Astrocyte of the cerebellum (primary cell): ENCODE data around the gene STXBP3.
"Not testable (repeated sequence)": the region's sequence is repeated elsewhere in the genome, so short reads cannot be mapped to it uniquely, and the experiment has no call there.

Source experiments
- DNase-seq: peaks from one replicate; pipeline ENCODE4 v3.0.0-alpha.2; 2011; ENCODE audit warnings: low read depth
- H3K4me3 ChIP-seq: 2 replicates; pipeline ENCODE4 v1.5.1; 2011; ENCODE audit warnings: mild to moderate bottlenecking, low read depth, low read length, moderate library complexity
- in situ Hi-C: cut with HindIII; loops from 2 replicates; pipeline ENCODE4 v1.10.0; 2017; ENCODE audit warnings: low sequenced_read_pairs
- TF ChIP-seq, protein P1 (sequence below): IDR thresholded peaks from 2 replicates; pipeline ENCODE4 v1.5.1; 2012; ENCODE audit warnings: low read length, low read depth, moderate library complexity, mild to moderate bottlenecking; ENCODE audit errors: missing control alignments

The STXBP3 gene

GRCh38 chr1:108779455-108779854 is 33.0 kb downstream of the STXBP3 start:
- TF ChIP-seq, protein P1, sequence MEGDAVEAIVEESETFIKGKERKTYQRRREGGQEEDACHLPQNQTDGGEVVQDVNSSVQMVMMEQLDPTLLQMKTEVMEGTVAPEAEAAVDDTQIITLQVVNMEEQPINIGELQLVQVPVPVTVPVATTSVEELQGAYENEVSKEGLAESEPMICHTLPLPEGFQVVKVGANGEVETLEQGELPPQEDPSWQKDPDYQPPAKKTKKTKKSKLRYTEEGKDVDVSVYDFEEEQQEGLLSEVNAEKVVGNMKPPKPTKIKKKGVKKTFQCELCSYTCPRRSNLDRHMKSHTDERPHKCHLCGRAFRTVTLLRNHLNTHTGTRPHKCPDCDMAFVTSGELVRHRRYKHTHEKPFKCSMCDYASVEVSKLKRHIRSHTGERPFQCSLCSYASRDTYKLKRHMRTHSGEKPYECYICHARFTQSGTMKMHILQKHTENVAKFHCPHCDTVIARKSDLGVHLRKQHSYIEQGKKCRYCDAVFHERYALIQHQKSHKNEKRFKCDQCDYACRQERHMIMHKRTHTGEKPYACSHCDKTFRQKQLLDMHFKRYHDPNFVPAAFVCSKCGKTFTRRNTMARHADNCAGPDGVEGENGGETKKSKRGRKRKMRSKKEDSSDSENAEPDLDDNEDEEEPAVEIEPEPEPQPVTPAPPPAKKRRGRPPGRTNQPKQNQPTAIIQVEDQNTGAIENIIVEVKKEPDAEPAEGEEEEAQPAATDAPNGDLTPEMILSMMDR, result no peak
- no peak overlapping the region for H3K4me3 ChIP-seq
- in situ Hi-C loops, result no loop called here
- DNase-seq, result no peak

GRCh38 chr1:108780937-108781574 is 34.6 kb downstream of the STXBP3 start:
- no peak for DNase-seq
- H3K4me3 ChIP-seq, result no peak overlapping the region
- in situ Hi-C loops, result no loop called here
- TF ChIP-seq, protein P1, result no peak

DNA sequence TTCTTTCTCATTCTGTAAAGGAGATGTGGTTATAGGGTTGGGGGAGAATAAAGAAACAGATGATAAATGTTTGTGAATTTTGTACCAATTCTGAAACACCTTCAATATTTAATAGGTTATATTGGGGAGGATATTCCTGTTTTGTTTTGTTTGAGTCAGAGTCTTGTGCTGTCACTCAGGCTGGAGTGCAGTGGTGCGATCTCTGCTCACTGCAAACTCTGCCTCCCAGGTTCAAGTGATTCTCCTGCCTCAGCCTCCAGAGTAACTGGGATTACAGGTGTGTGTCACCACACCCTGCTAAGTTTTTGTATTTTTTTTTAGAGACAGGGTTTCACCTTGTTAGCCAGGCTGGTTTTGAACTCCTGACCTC is 35.1 kb downstream of the STXBP3 start:
- DNase-seq, H3K4me3 ChIP-seq, in situ Hi-C loops: not testable (repeated sequence)

DNA sequence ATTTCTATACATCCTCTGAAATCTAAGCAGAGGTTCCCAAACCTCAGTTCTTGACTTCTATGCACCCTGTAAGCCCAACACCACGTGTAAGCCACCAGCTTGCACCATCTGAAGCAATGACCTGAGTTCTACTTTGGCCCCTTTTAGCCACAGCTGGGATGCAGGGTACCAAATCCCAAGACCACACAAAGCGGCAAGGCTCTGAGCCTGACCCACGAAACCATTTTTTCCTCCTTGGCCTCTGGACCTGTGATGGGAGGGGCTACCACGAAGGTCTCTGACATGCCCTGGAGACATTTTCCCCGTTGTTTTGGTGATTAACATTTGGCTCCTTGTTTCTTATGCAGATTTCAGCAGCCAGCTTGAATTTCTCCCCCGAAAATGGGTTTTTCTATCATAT is 38.8 kb downstream of the STXBP3 start:
- no peak for DNase-seq
- in situ Hi-C loops, result no loop called here
- TF ChIP-seq, protein P1, result no peak
- H3K4me3 ChIP-seq, result no peak overlapping the region

- in situ Hi-C loops, result no loop called here
- no peak overlapping the region for H3K4me3 ChIP-seq
- TF ChIP-seq, protein P1, result no peak
- no peak for DNase-seq
Observed at GRCh38 chr1:108785880-108786279, 39.4 kb downstream of the STXBP3 start.

DNA sequence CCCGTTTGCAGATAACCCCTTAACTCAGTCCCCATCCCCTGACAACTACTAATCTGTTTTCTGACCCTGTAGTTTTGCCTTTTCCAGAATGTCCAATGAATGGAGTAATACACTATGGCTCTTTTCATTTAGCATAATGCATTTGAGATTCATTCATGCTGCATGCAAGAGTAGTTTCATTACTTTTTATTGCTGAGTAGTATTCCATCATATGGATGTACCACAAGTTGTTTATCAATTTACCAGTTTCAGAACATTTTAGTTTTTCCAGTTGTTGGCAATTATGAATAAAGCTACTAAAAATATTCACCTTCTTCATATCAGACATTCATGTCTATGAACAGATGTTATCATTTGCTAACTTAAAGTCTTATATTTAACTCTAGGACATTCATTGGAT is 45.3 kb downstream of the STXBP3 start:
- in situ Hi-C loops, result no loop called here
- TF ChIP-seq, protein P1, result no peak

GRCh38 chr1:108792420-108792819 is 45.9 kb downstream of the STXBP3 start:
- no peak overlapping the region for H3K4me3 ChIP-seq
- TF ChIP-seq, protein P1, result no peak
- in situ Hi-C loops, result no loop called here
- DNase-seq, result no peak

More for the DNA sequence above, 45.3 kb downstream of the STXBP3 start:
- DNase-seq, result no peak
- no peak overlapping the region for H3K4me3 ChIP-seq
